GM11168 (cell line): ENCODE data around the gene NANP.

ENCODE experiments used
- in situ Hi-C: fragments of 300-500 bp; cut with MboI; formaldehyde crosslinking; loops from one replicate; pipeline ENCODE4 v1.12.0; 2022; ENCODE audit warnings: low sequenced_read_pairs; ENCODE audit not compliant: unreplicated experiment

NANP gene

GRCh38 chr20:25573288-25574251 is 50.2 kb downstream of the NANP start:
- in situ Hi-C loops = no loop called here

GRCh38 chr20:25571817-25572216 is 52.0 kb downstream of the NANP start:
- in situ Hi-C loops = no loop called here

GRCh38 chr20:25571240-25571639 is 52.6 kb downstream of the NANP start:
- in situ Hi-C loops = no loop called here

GRCh38 chr20:25570148-25570530 is 53.7 kb downstream of the NANP start:
- in situ Hi-C loops = no loop called here

- in situ Hi-C loops = no loop called here
Observed at GRCh38 chr20:25567286-25567685, 56.5 kb downstream of the NANP start.

- in situ Hi-C loops = no loop called here
Observed at GRCh38 chr20:25566821-25567220, 57.0 kb downstream of the NANP start.

GRCh38 chr20:25565578-25566157 is 58.1 kb downstream of the NANP start:
- in situ Hi-C loops = no loop called here

GRCh38 chr20:25563876-25564275 is 59.9 kb downstream of the NANP start:
- in situ Hi-C loops = no loop called here

- in situ Hi-C loops = no loop called here
Observed at GRCh38 chr20:25563362-25563761, 60.5 kb downstream of the NANP start.
